HG02870 (cell line): ENCODE measurements around the gene DLL1.

Source experiments
- ATAC-seq: cut with Tn5 transposase; IDR thresholded peaks from one replicate; pipeline ENCODE4 v1.9.1; 2021; ENCODE audit warnings: mild to moderate bottlenecking, moderate library complexity; ENCODE audit not compliant: unreplicated experiment

Gene DLL1

DNA sequence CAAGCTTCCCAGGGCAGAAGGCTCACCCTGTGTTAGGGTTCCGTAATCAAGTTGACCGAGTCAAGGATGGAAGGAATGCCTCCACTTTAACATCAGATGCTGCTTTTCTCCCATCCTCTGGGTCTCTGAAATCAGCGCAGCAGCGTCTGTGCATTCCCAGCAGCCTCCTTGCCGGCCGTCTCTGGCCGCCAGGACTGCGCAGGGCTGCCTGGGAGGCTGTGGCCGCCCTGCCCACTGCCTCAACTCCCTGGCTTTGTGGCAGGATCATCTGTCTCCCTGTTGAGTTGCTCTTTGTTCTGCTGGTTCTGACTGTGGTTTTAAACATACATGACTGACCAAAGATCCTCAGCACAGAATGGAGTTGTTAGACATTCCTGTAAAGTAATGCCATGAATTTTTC, 56.5 kb downstream of the DLL1 start:
- no peak for ATAC-seq

DNA sequence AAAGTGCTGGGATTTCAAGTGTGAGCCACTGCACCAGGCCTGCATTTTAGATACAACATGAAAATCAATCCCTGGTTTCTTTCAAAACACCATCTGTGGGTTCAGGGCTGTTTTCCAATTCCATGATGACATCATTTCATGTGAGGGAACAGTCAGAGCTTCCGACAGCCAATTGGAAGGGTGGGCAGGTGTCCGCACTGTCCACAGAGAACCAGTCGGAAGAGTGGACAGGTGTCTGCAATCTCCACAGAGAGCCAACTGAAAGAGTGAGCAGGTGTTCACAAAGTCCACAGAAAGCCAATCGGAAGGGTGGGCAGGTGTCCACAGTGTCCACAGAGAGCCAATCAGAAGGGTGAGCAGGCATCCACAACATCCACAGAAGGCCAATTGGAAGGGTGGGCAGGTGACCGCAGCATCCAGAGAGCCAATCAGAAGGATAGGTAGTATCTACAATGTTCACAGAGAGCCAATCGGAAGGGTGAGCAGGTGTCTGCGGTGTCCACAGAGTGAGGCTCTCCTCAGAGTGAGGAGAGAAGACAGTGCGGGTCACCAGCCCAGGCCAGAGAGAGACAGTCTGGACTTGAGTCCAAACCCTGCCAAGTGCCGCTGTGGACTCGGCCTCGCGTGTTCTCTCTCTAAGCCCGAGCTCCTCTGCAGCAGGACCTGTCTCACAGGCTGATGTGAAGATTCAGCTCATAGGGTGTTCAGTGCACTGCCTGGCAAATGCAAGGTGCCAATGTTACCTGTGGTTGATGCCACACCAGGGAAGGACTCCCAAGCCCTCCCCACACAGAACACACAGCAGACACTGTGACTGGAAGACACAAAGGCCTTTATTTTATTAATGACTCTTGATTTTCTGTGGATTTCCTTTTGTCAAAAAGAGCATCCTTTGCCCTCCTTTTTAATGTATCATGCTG, 57.3 kb downstream of the DLL1 start:
- ATAC-seq = no peak
